Measurements from ENCODE around the gene DMRTB1.

The DMRTB1 gene

GRCh38 chr1:53498555-53499131, 39.4 kb downstream of the DMRTB1 start:
- no peak overlapping the region for H3K27ac ChIP-seq
- no peak for TF ChIP-seq CTCF (conservative IDR thresholded peaks at IDR 0.05)

- H3K27ac ChIP-seq = no peak overlapping the region
- no peak for TF ChIP-seq CTCF (conservative IDR thresholded peaks at IDR 0.05)
Observed at GRCh38 chr1:53499257-53500203, 40.3 kb downstream of the DMRTB1 start.

GRCh38 chr1:53500204-53501064, 41.2 kb downstream of the DMRTB1 start:
- TF ChIP-seq CTCF (conservative IDR thresholded peaks at IDR 0.05) = no peak
- H3K27ac ChIP-seq = peak overlapping the region; percentile 24; the same call in 1 of the 2 replicates

- 0 out of 2 replicates have a peak, but pooled peaks have one; percentile 10 for TF ChIP-seq CTCF (conservative IDR thresholded peaks at IDR 0.05)
- peak overlapping the region; percentile 24; the same call in 1 of the 2 replicates for H3K27ac ChIP-seq
Observed at GRCh38 chr1:53501065-53502005, 42.1 kb downstream of the DMRTB1 start.

GRCh38 chr1:53502641-53503432, 43.6 kb downstream of the DMRTB1 start:
- TF ChIP-seq CTCF (conservative IDR thresholded peaks at IDR 0.05) = no peak
- no peak overlapping the region for H3K27ac ChIP-seq
